ENCODE results near the gene DAND5.

DNA sequence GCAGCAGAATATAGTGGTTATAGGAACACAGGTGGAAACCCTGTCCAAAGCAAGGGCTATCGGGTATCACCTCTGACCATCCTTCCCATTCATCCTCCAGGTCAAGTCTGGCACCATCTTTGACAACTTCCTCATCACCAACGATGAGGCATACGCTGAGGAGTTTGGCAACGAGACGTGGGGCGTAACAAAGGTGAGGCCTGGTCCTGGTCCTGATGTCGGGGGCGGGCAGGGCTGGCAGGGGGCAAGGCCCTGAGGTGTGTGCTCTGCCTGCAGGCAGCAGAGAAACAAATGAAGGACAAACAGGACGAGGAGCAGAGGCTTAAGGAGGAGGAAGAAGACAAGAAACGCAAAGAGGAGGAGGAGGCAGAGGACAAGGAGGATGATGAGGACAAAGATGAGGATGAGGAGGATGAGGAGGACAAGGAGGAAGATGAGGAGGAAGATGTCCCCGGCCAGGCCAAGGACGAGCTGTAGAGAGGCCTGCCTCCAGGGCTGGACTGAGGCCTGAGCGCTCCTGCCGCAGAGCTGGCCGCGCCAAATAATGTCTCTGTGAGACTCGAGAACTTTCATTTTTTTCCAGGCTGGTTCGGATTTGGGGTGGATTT is 25.8 kb upstream of the DAND5 start:
- no peak for TF ChIP-seq YY1 (IDR thresholded peaks at IDR 0.05; ENCODE audit: low read depth, low read length)
- TF ChIP-seq CBX5 (IDR thresholded peaks at IDR 0.05; ENCODE audit: low read depth): no peak
- no peak for TF ChIP-seq CTCF (IDR thresholded peaks at IDR 0.05 in 2 of 3, conservative IDR thresholded peaks at IDR 0.05 in 1 of 3; ENCODE audit: control insufficient read depth in 2 of 3, extremely low read depth in 1 of 3, insufficient read depth in 1 of 3, low read depth in 3 of 3, low read length in 3 of 3)
- TF ChIP-seq PRDM15 (CRISPR knock-in tag; IDR thresholded peaks at IDR 0.05): no peak
- TF ChIP-seq ZBTB33 (IDR thresholded peaks at IDR 0.05): no peak
- no peak for TF ChIP-seq EZH2 (IDR thresholded peaks at IDR 0.05; ENCODE audit: borderline replicate concordance, control insufficient read depth, low read depth, low read length)
- TF ChIP-seq, protein P1, sequence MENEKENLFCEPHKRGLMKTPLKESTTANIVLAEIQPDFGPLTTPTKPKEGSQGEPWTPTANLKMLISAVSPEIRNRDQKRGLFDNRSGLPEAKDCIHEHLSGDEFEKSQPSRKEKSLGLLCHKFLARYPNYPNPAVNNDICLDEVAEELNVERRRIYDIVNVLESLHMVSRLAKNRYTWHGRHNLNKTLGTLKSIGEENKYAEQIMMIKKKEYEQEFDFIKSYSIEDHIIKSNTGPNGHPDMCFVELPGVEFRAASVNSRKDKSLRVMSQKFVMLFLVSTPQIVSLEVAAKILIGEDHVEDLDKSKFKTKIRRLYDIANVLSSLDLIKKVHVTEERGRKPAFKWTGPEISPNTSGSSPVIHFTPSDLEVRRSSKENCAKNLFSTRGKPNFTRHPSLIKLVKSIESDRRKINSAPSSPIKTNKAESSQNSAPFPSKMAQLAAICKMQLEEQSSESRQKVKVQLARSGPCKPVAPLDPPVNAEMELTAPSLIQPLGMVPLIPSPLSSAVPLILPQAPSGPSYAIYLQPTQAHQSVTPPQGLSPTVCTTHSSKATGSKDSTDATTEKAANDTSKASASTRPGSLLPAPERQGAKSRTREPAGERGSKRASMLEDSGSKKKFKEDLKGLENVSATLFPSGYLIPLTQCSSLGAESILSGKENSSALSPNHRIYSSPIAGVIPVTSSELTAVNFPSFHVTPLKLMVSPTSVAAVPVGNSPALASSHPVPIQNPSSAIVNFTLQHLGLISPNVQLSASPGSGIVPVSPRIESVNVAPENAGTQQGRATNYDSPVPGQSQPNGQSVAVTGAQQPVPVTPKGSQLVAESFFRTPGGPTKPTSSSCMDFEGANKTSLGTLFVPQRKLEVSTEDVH (IDR thresholded peaks at IDR 0.05; ENCODE audit: low read depth, partially characterized antibody): no peak
- TF ChIP-seq CEBPB (IDR thresholded peaks at IDR 0.05; ENCODE audit: borderline replicate concordance in 1 of 2, low read depth in 2 of 2, low read length in 2 of 2): no peak
- TF ChIP-seq HDAC6 (IDR thresholded peaks at IDR 0.05; ENCODE audit: unreplicated experiment): no peak
- TF ChIP-seq, protein P2, sequence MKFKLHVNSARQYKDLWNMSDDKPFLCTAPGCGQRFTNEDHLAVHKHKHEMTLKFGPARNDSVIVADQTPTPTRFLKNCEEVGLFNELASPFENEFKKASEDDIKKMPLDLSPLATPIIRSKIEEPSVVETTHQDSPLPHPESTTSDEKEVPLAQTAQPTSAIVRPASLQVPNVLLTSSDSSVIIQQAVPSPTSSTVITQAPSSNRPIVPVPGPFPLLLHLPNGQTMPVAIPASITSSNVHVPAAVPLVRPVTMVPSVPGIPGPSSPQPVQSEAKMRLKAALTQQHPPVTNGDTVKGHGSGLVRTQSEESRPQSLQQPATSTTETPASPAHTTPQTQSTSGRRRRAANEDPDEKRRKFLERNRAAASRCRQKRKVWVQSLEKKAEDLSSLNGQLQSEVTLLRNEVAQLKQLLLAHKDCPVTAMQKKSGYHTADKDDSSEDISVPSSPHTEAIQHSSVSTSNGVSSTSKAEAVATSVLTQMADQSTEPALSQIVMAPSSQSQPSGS (IDR thresholded peaks at IDR 0.05; ENCODE audit: low read length): no peak
- TF ChIP-seq SMAD1 (IDR thresholded peaks at IDR 0.05; ENCODE audit: low read depth, partially characterized antibody): no peak
- TF ChIP-seq SIN3A (IDR thresholded peaks at IDR 0.05; ENCODE audit: low read depth, low read length): no peak
- no peak for TF ChIP-seq HDAC2 (IDR thresholded peaks at IDR 0.05)
- TF ChIP-seq RFX5 (IDR thresholded peaks at IDR 0.05; ENCODE audit: low read depth, low read length): no peak

Data from GM12878 (cell line).